GM18520 (cell line): ENCODE results near the gene PPP2R2D.

Experiments
- ATAC-seq: cut with Tn5 transposase; IDR thresholded peaks from one replicate; pipeline ENCODE4 v1.9.1; 2021; ENCODE audit not compliant: unreplicated experiment

The PPP2R2D gene

GRCh38 chr10:131886237-131886636 is 14.6 kb upstream of the PPP2R2D start:
- ATAC-seq = no peak

GRCh38 chr10:131888186-131888604 is 12.6 kb upstream of the PPP2R2D start:
- no peak for ATAC-seq

- ATAC-seq = no peak
These were observed 11.1 kb upstream of the PPP2R2D start for GRCh38 chr10:131889755-131890154.

- no peak for ATAC-seq
These were observed 10.3 kb upstream of the PPP2R2D start for GRCh38 chr10:131890276-131891195.

- no peak for ATAC-seq
These were observed 9.4 kb upstream of the PPP2R2D start for GRCh38 chr10:131891196-131891928.

- ATAC-seq = no peak
These were observed 8.6 kb upstream of the PPP2R2D start for GRCh38 chr10:131891929-131892805.

- ATAC-seq = no peak
These were observed 7.8 kb upstream of the PPP2R2D start for GRCh38 chr10:131892806-131893675.

- ATAC-seq = no peak
These were observed 5.7 kb upstream of the PPP2R2D start for GRCh38 chr10:131895116-131895515.

- no peak for ATAC-seq
These were observed 4.4 kb upstream of the PPP2R2D start for GRCh38 chr10:131896403-131896802.

- no peak for ATAC-seq
These were observed 3.4 kb upstream of the PPP2R2D start for GRCh38 chr10:131897297-131897899.

GRCh38 chr10:131898061-131898460 is 2.7 kb upstream of the PPP2R2D start:
- ATAC-seq = no peak

- ATAC-seq = no peak
These were observed 2.1 kb upstream of the PPP2R2D start for GRCh38 chr10:131898713-131899112.

- ATAC-seq = no peak
These were observed 1.6 kb upstream of the PPP2R2D start for GRCh38 chr10:131899116-131899690.

GRCh38 chr10:131899695-131900349 is 986 bp upstream of the PPP2R2D start:
- ATAC-seq = no peak

GRCh38 chr10:131901181-131901829 is 497 bp downstream of the PPP2R2D start:
- peak; percentile 6 for ATAC-seq

- ATAC-seq = no peak
These were observed 1.4 kb downstream of the PPP2R2D start for GRCh38 chr10:131902211-131902610.

- no peak for ATAC-seq
These were observed 1.9 kb downstream of the PPP2R2D start for GRCh38 chr10:131902691-131903090.

- no peak for ATAC-seq
These were observed 4.4 kb downstream of the PPP2R2D start for GRCh38 chr10:131905267-131905571.
